ENCODE data around the gene HGFAC.

HGFAC gene

DNA sequence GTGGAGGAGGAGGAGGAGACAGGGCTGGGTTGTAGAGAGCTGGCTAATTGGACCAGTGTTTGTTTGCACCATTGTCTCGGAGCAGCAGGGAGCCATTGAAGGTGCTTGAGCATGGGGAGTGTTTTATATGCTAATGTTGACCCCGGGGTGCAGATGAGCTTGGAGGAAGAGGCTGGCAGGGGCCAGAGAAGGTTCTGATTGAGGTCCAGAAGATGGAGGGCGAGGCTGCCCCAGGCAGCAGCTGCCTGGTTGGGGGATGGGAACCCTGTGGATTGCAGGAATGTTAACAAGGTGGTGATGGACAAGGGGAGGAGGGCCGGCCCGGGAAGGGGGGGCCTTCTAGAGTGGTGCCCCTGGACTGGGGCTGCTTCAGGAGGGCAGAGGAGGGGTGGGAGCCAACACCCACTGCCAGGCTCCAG is 39.4 kb downstream of the HGFAC start:
- Mint-ChIP-seq H3K27ac (peak overlapping the region; percentile 58), H3K9me3 (no peaks in the 10 kb centered on the region), H3K4me1 (peaks cover 28% of the 10 kb centered on the region), H3K4me3 (no peak overlapping the region), H3K27me3 (no peaks in the 10 kb centered on the region), H3K36me3 (no peaks in the 10 kb centered on the region)
- DNase-seq (ENCODE audit: low spot score in 2 of 2) (no peak), ATAC-seq (ENCODE audit: low read depth) (no peak)

DNA sequence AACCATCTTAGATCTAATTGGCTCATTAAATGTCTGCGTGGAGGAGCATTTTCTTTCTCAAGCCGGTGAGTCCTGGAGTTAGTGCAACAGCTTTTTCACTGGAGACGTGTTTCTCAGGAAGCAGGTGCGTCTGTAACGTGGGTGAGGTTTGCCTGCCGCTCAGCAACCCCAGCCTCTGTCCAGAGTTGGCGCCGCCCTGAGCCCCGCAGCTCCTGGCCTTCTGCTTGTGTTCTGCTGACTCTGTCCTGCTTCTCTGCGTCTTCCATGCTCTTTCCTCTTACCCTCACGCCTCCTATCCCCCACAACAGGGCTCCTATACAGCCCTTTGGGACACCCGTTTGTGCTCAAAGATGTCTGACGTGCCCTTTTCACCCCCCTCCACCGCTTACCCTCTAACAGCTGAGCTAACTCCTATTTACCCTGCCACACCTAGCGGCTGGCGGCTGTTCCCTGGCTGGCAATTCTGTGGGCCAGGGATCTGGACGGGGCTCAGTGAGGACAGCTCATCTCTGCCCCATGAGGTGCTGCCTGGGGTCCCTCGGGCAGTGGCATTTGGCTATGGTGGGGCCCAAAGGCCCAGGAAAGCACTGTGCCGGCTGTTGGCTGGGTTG is 40.1 kb downstream of the HGFAC start:
- Mint-ChIP-seq H3K4me3 (no peak overlapping the region), H3K4me1 (peaks cover 34% of the 10 kb centered on the region), H3K9me3 (no peaks in the 10 kb centered on the region), H3K27ac (peak overlapping the region; percentile 29), H3K27me3 (no peaks in the 10 kb centered on the region), H3K36me3 (no peaks in the 10 kb centered on the region)
- ATAC-seq (ENCODE audit: low read depth): no peak
- DNase-seq (ENCODE audit: low spot score in 2 of 2): no peak

DNA sequence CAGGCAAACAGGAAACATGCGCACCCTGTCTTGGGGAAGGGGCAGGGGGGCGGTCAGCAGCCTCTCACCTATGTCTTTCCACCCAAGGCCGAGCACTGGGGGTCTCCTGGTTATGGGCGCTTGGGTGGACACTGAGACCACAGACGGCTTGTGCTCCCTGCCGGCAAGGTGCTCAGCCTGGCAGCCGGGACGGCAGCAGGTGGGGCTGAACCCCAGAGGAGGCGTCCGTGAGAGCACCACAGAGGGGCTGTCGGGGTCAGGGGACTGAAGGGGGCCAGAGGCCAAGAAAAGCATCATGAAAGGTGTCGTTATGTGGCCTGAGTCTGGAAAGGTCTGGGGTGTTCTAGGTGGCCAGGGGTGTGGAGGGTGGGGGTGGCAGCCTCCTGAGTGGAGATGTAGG is 40.9 kb downstream of the HGFAC start:
- DNase-seq (ENCODE audit: low spot score in 2 of 2) (no peak), ATAC-seq (ENCODE audit: low read depth) (no peak)
- no peaks in the 10 kb centered on the region for H3K9me3 Mint-ChIP-seq
- no peaks in the 10 kb centered on the region for H3K36me3 Mint-ChIP-seq
- peak overlapping the region; percentile 57 for H3K4me3 Mint-ChIP-seq
- H3K27me3 Mint-ChIP-seq: no peaks in the 10 kb centered on the region
- H3K27ac Mint-ChIP-seq: peak overlapping the region; percentile 17
- peaks cover 36% of the 10 kb centered on the region for H3K4me1 Mint-ChIP-seq

DNA sequence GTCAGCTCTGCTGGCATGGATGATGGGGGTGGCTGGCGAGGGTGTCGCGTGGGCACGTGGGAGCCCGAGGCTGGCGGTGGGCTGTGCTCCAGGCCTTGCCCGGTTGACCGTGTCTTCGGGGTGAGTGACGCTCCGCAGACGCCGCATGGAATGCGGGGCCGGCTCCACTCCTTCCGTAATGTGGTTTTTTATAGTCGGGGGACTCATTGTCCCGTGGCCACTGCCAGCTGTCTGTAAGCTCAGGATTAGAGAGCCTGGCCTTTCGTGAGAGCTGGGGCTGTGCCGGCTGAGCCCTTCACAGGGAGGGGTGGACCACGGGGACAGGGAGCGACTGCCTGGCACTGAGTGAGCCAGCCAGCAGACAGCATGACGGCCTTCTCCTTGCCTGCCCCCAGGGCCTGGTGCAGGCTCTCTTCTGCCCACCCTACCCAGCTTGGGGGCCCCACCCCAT is 41.7 kb downstream of the HGFAC start:
- H3K27me3 Mint-ChIP-seq: no peaks in the 10 kb centered on the region
- peak overlapping the region; percentile 93 for H3K27ac Mint-ChIP-seq
- H3K4me3 Mint-ChIP-seq: peak overlapping the region; percentile 79
- H3K4me1 Mint-ChIP-seq: peaks cover 39% of the 10 kb centered on the region
- no peaks in the 10 kb centered on the region for H3K9me3 Mint-ChIP-seq
- no peak for DNase-seq (ENCODE audit: low spot score in 2 of 2)
- ATAC-seq (ENCODE audit: low read depth): no peak
- no peaks in the 10 kb centered on the region for H3K36me3 Mint-ChIP-seq

DNA sequence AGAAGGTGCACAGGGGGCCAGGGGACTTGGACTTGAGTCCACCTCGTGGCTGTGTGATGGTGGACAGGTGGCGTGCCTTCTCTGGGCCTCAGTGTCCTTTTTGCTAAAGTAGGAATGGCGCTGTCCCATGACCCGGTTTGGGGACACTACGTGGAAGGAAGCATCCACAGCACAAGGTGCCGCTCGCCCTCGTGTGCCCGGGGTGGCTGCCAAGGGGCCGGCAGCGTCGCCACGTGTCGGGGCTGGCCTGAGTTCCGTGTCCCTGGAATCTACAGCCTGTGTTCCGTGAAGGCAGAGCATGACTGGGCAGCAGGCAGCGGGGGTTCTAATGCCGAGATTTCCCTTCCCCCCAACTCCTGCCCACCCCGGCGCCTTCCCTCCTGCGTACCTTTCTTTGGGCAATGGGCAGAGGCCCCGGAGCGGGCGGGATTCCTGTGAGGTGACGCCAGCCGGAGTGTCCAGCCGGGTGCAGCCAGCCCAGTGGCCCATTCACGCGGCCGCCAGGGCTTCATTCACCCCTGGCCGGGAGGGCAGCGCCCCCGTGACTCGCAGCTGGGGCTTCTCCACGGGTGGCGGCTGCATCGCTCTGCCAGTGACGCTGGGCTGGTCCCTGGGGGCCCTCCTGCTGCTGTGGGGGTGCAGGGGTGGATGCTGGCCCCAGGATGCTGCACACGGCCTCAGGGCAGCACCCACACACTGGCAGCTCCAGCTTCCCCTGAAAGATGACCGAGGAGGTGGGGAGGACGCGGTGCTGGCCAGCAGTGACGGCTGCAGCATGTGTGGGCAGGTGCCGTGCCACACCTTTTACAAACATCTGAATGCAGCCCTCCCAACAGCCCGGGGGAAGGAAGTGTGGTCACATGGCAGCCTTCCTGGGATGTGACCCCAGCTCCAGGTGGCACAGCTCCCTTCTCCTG is 42.5 kb downstream of the HGFAC start:
- Mint-ChIP-seq H3K9me3 (no peaks in the 10 kb centered on the region), H3K27me3 (no peaks in the 10 kb centered on the region), H3K36me3 (peaks cover 2% of the 10 kb centered on the region), H3K27ac (peak overlapping the region; percentile 93), H3K4me1 (peaks cover 47% of the 10 kb centered on the region), H3K4me3 (peak overlapping the region; percentile 79)
- peak; percentile 78 for ATAC-seq (ENCODE audit: low read depth)
- DNase-seq (ENCODE audit: low spot score in 2 of 2): peak; percentile 83 to 88

DNA sequence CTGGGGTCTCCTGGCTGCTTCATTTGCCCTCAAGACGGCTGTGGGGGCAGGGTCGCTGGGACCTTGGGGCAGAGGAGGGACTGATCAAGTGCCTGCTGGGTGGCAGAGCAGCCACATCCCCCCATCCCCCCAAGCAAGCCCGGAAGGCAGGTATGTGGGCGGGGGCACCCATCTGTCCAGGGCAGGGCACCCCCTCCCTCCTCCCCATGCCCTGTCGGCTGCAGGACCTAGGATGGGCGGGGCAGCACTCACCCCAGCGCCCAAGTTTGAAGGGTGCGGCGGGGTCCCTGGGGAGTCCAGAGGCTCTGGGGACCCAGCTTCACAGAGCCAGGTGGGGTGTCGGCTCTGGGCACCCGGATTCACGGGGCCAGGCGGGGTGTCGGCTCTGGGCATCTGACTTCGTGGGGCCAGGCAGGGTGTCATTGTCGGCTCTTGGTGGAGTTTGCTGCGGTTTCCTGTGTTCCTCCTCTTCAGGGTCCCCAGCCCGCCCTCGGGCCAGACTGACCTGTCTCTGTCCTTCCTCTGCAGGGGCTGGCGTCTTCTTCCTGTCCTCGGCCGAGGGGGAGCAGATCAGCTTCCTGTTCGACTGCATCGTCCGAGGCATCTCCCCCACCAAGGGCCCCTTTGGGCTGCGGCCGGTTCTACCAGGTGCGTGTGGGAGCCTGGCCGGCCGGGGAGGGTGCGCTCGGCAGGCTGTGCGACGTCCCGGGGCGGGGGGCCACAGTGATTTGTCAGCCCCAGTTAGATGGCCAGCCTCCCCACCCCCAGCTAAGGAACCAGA is 43.4 kb downstream of the HGFAC start:
- H3K4me1 Mint-ChIP-seq: peaks cover 52% of the 10 kb centered on the region
- peak overlapping the region; percentile 79 for H3K4me3 Mint-ChIP-seq
- ATAC-seq (ENCODE audit: low read depth) (peak; percentile 66), DNase-seq (ENCODE audit: low spot score in 2 of 2) (peak; percentile 82 to 88)
- peaks cover 7% of the 10 kb centered on the region for H3K36me3 Mint-ChIP-seq
- H3K27ac Mint-ChIP-seq: peak overlapping the region; percentile 93
- no peaks in the 10 kb centered on the region for H3K27me3 Mint-ChIP-seq
- no peaks in the 10 kb centered on the region for H3K9me3 Mint-ChIP-seq

DNA sequence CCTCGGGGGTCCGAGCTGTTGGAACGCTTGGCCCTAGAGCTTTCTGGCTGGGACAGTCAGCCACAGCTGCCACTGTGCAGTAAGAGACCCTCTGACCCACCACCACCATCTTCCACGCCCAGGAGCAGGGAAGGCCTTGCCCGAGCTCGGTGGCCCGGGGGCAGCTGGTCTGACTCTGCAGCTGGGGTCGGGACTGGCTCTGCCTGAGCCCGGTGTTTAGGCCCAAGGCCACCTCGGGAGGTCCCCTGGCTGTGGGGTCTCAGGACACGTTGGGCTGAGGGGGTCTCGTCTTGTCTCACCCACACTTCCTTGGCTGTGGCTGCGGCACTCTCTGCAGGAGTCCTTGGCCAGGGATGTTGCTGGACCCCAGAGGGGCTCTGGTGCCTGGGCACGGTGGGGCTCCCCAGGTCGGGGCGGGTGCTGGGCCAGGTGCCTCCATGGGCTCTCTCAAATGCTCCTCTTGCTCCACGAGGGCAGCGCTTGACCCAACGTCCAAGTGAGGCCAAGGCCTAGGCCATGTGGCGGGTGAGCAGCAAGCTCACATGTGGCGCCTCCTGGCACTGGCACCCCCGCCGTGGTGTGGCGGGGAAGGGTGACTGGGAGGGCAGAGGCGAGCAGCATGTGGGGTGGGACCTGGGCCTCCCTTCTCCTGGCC is 44.2 kb downstream of the HGFAC start:
- Mint-ChIP-seq H3K27me3 (no peaks in the 10 kb centered on the region), H3K4me1 (peaks cover 48% of the 10 kb centered on the region), H3K9me3 (no peaks in the 10 kb centered on the region), H3K27ac (peak overlapping the region; percentile 93), H3K4me3 (peak overlapping the region; percentile 79), H3K36me3 (peaks cover 15% of the 10 kb centered on the region)
- DNase-seq (ENCODE audit: low spot score in 2 of 2) (peak in 1 of 2 donors; percentile 49), ATAC-seq (ENCODE audit: low read depth) (no peak)

DNA sequence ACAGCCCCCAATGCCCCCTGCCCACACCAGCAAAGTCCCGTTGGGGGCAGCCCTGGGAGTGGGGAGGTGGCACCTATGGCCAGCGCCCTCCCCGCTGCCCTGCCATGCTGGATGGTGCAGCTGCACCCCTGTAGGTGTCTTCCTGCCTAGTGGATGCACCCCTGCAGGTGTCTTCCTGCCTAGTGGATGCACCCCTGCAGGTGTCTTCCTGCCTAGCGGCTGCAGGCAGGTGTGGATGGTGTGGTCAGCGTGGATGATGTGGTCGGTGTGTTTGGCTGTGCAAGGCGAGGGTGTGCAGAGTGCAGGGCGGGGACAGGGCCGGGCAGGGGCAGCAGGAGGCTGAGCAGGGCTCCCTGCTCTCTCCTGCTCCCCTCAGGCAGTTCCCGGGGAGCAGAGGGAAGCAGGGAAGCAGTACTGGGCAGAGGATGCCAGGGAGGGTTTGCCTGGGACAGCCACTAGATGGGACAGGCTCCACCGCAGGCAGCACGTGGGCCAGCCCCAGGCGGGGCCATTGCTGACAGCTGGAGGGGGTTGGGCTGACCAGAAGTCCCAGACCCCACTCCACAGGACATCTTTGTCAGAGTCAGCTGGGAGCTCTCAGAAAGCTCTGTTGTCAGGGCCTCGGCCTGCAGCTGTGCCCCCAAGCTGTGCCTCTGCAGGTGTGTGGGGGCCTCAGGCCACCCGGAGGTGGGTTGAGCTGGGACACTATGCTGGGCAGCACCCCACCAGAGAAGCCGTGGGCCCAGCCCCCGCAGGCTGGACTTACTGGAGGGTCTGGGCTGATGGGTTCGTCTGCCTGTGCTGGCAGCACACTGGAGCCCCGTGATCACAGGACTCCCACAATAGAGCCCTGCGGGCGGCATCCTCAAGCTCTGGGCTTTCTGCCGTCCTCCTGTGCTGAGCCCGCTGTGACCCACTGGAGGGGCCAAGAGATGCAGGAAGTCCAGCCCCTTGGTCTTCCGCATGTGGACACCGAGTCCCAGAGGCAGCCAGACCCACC is 45.1 kb downstream of the HGFAC start:
- peak overlapping the region; percentile 79 for H3K4me3 Mint-ChIP-seq
- ATAC-seq (ENCODE audit: low read depth): no peak

DNA sequence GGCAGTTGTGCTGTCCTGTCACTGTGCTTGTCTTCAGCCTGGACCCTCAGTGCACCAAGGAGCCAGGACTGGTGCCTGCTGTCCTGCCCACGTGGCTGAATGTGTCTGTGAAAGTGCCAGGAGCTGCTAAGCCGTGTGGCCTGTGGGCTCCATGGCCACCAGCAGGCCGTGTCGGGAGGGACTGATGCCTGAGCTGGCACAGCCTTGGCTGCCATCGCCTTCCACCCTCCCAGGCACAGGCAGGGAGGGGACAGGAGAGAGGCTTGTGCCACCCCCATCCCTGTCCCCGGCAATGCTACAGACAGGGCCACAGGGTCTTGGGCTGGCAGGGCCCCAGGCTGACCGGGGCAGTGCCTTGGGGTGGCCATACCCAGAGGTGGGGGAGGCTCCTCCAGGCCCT is 46.1 kb downstream of the HGFAC start:
- Mint-ChIP-seq H3K27ac (peak overlapping the region; percentile 15), H3K9me3 (no peaks in the 10 kb centered on the region), H3K27me3 (no peaks in the 10 kb centered on the region), H3K4me1 (peaks cover 53% of the 10 kb centered on the region), H3K4me3 (no peak overlapping the region), H3K36me3 (peaks cover 27% of the 10 kb centered on the region)
- no peak for DNase-seq (ENCODE audit: low spot score in 2 of 2)
- ATAC-seq (ENCODE audit: low read depth): no peak

More for the DNA sequence above, 45.1 kb downstream of the HGFAC start:
- peak overlapping the region; percentile 93 for H3K27ac Mint-ChIP-seq
- peaks cover 21% of the 10 kb centered on the region for H3K36me3 Mint-ChIP-seq
- H3K9me3 Mint-ChIP-seq: no peaks in the 10 kb centered on the region
- H3K27me3 Mint-ChIP-seq: no peaks in the 10 kb centered on the region
- peak in 1 of 2 donors; percentile 35 for DNase-seq (ENCODE audit: low spot score in 2 of 2)
- H3K4me1 Mint-ChIP-seq: peaks cover 50% of the 10 kb centered on the region

DNA sequence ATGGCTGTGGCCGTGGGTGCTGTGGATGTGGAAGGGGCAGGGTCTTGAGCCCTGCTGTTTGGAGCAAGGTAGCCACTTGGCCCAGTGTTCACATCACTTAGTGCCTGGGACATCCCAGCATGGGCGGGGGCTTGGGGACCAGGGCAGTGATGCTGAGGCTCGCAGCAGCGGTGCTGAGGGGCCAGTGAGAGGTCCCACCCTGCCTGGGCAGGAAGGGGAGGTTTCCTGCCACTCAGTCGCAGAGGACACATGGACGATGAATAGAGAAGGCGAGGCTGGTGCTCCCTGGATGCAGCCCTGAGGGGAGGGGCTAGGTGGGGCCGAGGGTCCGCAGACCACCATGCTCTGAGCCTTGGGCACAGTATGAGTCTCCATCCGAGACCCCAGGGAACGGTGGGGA is 47.1 kb downstream of the HGFAC start:
- Mint-ChIP-seq H3K27ac (peak overlapping the region; percentile 15), H3K36me3 (peaks cover 27% of the 10 kb centered on the region), H3K27me3 (no peaks in the 10 kb centered on the region), H3K9me3 (no peaks in the 10 kb centered on the region), H3K4me1 (peaks cover 49% of the 10 kb centered on the region), H3K4me3 (peak overlapping the region; percentile 11)
- ATAC-seq (ENCODE audit: low read depth) (no peak), DNase-seq (ENCODE audit: low spot score in 2 of 2) (no peak)

DNA sequence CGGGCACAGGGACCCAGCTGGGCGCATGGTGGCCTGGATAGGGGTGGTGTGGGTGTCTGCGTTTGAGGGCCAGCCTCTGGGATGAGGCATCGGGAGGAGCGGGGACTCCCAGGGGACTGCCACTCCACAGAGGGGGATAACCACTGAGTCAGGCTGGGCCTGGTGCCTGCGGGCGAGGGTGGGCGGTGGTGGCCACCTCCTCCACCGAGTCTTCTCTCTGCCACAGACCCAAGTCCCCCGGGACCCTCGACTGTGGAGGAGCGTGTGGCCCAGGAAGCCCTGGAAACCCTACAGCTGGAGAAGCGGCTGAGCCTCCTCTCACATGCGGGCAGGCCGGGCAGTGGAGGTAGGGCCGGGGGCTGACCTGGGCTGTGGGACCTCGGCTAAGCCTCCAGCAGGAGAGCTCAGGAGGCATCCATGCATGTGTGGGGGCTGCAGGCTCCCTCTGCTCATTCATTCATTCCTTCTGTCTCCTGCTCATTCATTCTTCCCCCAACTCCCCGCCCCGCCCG is 47.7 kb downstream of the HGFAC start:
- DNase-seq (ENCODE audit: low spot score in 2 of 2) (no peak), ATAC-seq (ENCODE audit: low read depth) (no peak)
- Mint-ChIP-seq H3K27ac (peak overlapping the region; percentile 15), H3K4me3 (peak overlapping the region; percentile 48), H3K4me1 (peaks cover 47% of the 10 kb centered on the region), H3K9me3 (no peaks in the 10 kb centered on the region), H3K27me3 (no peaks in the 10 kb centered on the region), H3K36me3 (peaks cover 29% of the 10 kb centered on the region)

DNA sequence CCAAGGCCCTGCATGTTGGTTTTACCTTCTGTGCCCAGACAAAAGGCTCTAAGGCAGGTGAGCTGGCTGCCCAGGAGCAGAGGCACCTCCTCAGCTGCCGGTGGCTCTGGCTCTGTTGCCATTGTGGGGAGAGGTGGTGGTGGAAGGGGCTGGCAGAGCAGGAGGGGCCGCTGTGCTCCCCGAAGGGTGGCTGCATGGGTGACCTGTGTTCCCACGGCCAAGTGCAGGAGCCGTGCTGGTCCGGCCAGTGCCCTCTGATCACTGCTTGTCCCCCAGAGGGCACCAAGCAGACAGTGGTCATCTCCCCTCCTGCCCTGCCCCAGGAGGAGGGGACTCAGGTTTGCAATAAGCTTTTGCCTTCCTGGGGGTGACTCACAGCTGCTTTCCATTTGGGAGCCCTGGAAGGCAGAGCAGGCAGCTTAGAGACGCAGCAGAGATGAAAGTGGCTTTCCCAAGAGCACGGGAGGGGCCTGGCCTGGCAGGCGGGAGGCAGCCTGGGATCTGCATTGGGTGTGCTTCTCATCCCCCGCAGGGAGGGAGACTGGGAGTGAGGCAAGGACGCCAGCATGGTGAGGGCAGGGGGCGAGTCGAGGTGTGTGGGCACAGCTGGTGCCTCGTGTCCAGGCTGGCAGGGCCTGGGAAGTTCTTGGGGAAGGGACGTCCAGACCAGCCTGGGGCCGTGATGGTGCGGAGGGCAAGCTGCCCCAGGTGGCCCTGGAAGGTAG is 50.1 kb downstream of the HGFAC start:
- DNase-seq (ENCODE audit: low spot score in 2 of 2) (no peak), ATAC-seq (ENCODE audit: low read depth) (no peak)
- Mint-ChIP-seq H3K27ac (no peak overlapping the region), H3K9me3 (no peaks in the 10 kb centered on the region), H3K36me3 (peaks cover 29% of the 10 kb centered on the region), H3K4me3 (no peak overlapping the region), H3K4me1 (peaks cover 37% of the 10 kb centered on the region), H3K27me3 (no peaks in the 10 kb centered on the region)

Measured in memory B cell (primary cell).